Cardiac muscle cell (in vitro differentiated cells and primary cell): Measurements from ENCODE around the gene KCNC1. TPM values are rescaled to one million over a fixed set of nuclear protein-coding genes. Genes with fewer than 3 reads are reported as not detected.

Source experiments
- DNase-seq, 2 donors: peaks; one replicate each; pipeline versions ENCODE4 v3.0.0 to v3.0.0-alpha.2; 2010 to 2017; ENCODE audit warnings: low read depth in 1 of 2, low spot score in 1 of 2
- H3K27ac ChIP-seq: fragments of 200-600 bp; sonication (generic); 2 replicates; pipeline ENCODE4 v1.5.1; 2016
- H3K27me3 ChIP-seq: fragments of 200-600 bp; sonication (generic); 2 replicates; pipeline ENCODE4 v1.6.0; 2016; ENCODE audit warnings: control low read depth
- H3K36me3 ChIP-seq: fragments of 200-600 bp; sonication (generic); 2 replicates; pipeline ENCODE4 v1.5.1; 2016; ENCODE audit warnings: control low read depth
- H3K4me1 ChIP-seq: fragments of 200-600 bp; sonication (generic); 2 replicates; pipeline ENCODE4 v1.8.1; 2017; ENCODE audit warnings: low read depth, mild to moderate bottlenecking, mixed run types
- H3K4me3 ChIP-seq: fragments of 200-600 bp; sonication (generic); 2 replicates; pipeline ENCODE4 v1.5.1; 2016; ENCODE audit warnings: mild to moderate bottlenecking
- H3K9me3 ChIP-seq: fragments of 200-600 bp; sonication (generic); 2 replicates; pipeline ENCODE4 v1.5.1; 2017; ENCODE audit warnings: low read depth, mild to moderate bottlenecking, control low read depth
- polyA plus RNA-seq: library from polyadenylated mRNA; unstranded; fragments of >200 nt; fragmentation: Nextera tagmentation; extraction: Ambion mirVana; gene quantifications from 2 replicates; pipeline ENCODE4 v1.2.1, GENCODE V29; 2016
- total RNA-seq: library from RNA; depleted of rRNA; stranded (reverse); fragments of >200 nt; gene quantifications from 2 replicates; pipeline ENCODE4 v1.2.3, GENCODE V29; 2016
- TF ChIP-seq, protein P1 (sequence below): IDR thresholded peaks from 2 replicates; pipeline ENCODE4 v1.5.1; 2012; ENCODE audit warnings: low read depth, mild to moderate bottlenecking, low read length

The KCNC1 gene
- total and polyA plus RNA-seq, 2 experiments from 2014 or later = 0.46 TPM; not detected in 1

DNA sequence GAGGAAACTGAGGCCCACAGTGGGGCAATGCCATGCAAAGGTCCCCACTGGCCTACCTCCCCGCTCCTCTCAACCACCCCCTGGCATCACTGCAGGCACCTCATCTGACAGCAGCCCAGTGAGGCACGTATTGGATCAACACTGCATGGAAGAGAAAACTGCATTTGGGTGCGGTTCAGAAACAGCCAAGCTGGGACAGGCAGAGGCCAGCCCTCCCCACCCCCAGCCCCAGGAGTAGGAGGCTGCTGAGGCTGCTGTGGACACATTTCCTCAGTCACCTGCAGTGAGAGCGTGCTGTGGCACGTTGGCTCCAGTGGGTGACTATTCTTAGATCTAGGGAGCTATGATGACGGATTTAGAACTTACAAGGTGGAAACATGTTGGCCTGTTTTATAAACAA is 63.7 kb downstream of the KCNC1 start:
- DNase-seq = peak in 1 of 2 donors; percentile 16
- Histone ChIP-seq H3K4me1 (peaks cover 5% of the 10 kb centered on the region), H3K27me3 (no peaks in the 10 kb centered on the region), H3K27ac (no peak overlapping the region), H3K9me3 (no peaks in the 10 kb centered on the region), H3K4me3 (no peak overlapping the region), H3K36me3 (no peaks in the 10 kb centered on the region)
- TF ChIP-seq, protein P1, sequence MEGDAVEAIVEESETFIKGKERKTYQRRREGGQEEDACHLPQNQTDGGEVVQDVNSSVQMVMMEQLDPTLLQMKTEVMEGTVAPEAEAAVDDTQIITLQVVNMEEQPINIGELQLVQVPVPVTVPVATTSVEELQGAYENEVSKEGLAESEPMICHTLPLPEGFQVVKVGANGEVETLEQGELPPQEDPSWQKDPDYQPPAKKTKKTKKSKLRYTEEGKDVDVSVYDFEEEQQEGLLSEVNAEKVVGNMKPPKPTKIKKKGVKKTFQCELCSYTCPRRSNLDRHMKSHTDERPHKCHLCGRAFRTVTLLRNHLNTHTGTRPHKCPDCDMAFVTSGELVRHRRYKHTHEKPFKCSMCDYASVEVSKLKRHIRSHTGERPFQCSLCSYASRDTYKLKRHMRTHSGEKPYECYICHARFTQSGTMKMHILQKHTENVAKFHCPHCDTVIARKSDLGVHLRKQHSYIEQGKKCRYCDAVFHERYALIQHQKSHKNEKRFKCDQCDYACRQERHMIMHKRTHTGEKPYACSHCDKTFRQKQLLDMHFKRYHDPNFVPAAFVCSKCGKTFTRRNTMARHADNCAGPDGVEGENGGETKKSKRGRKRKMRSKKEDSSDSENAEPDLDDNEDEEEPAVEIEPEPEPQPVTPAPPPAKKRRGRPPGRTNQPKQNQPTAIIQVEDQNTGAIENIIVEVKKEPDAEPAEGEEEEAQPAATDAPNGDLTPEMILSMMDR = no peak

DNA sequence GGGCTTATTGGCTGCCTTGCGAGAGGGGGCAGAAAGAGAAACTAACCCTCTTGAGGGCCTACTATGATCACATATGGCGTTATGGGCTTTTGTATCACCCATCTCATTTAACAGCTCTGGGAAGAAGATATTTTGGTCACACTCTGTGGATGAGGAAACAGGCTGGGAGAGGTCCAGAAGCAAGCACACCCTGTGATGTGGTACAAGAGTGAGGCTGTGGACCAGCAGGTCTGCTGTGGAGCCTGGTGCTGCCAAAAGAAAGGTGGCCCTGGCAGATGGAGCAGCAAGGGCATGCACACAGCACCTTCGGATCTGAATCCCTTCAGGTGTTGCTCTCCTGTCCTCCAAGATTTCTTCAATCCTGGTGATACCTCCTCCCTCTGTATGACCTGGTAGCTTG is 64.1 kb downstream of the KCNC1 start:
- Histone ChIP-seq H3K4me1 (peaks cover 5% of the 10 kb centered on the region), H3K36me3 (no peaks in the 10 kb centered on the region), H3K9me3 (no peaks in the 10 kb centered on the region), H3K4me3 (no peak overlapping the region), H3K27me3 (no peaks in the 10 kb centered on the region), H3K27ac (no peak overlapping the region)
- no peak for DNase-seq
- TF ChIP-seq, protein P1 = no peak

DNA sequence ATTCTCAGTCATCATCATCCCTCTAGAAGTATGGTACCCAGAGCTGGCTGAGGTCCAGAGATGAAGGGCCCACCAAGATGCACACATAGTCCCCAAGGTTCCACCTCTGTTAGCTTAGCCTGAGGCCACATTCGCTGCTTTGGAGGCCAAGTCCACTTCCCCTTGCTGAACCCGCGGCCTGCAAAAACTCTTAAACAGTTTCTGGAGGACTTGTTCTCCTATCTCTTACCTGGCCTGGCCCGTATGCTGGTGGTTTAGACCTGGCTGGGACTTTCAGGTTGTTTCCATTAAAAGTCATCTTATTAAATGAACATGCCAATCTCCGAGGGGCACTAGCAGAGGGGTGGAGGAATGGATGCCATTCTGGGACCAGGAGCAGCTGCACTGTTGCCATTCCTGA is 64.6 kb downstream of the KCNC1 start:
- no peaks in the 10 kb centered on the region for H3K36me3 ChIP-seq
- TF ChIP-seq, protein P1 = no peak

DNA sequence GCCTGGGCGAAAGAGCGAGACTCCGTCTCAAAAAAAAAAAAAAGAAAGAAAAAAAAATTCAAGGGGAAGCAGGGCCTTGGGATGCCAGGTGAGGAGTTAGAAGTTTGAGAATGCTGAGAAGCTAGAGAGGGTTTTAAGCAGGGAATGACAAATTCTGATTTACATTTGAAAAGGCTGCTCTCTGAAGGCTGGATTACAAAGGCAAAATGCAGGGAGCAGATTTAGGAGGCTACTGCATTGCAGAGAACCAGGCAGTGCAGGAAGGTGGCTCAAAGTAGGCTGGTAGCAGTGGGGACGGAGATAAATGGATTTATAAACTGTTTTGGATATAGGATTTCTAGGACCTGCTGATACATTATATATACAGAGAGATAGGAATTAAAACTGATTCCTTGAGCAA is 66.6 kb downstream of the KCNC1 start:
- Histone ChIP-seq H3K27me3 (no peaks in the 10 kb centered on the region), H3K9me3 (no peaks in the 10 kb centered on the region), H3K4me3 (no peak overlapping the region), H3K27ac (no peak overlapping the region), H3K4me1 (peaks cover 5% of the 10 kb centered on the region), H3K36me3 (no peaks in the 10 kb centered on the region)
- no peak for DNase-seq
- TF ChIP-seq, protein P1 = no peak

More for the DNA sequence above, 64.6 kb downstream of the KCNC1 start:
- no peak for DNase-seq
- Histone ChIP-seq H3K4me1 (peaks cover 5% of the 10 kb centered on the region), H3K27ac (no peak overlapping the region), H3K9me3 (no peaks in the 10 kb centered on the region), H3K4me3 (no peak overlapping the region), H3K27me3 (no peaks in the 10 kb centered on the region)

DNA sequence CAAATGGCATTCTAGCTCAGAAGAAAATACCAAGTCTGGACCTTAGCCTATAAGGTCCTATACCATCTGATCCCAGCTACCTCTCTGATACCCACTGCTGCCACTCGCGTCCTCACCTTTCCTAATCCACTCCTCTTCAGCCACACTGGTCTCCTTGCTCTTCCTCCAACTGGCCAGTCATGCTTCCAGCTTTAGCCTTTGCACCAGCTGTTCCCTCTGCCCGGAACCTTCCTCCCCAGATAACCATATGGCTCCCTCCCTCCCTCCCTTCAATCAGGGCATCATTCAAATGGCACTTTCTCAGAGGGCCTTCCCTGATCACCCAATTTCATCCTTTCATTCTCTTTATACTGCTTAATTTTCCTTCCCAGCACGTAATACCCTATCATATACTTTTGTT is 67.9 kb downstream of the KCNC1 start:
- TF ChIP-seq, protein P1 = no peak
- DNase-seq = no peak
- Histone ChIP-seq H3K4me1 (peaks cover 5% of the 10 kb centered on the region), H3K36me3 (no peaks in the 10 kb centered on the region), H3K4me3 (no peak overlapping the region), H3K9me3 (no peaks in the 10 kb centered on the region), H3K27ac (no peak overlapping the region), H3K27me3 (no peaks in the 10 kb centered on the region)
